ENCODE data around the gene STX4.

DNA sequence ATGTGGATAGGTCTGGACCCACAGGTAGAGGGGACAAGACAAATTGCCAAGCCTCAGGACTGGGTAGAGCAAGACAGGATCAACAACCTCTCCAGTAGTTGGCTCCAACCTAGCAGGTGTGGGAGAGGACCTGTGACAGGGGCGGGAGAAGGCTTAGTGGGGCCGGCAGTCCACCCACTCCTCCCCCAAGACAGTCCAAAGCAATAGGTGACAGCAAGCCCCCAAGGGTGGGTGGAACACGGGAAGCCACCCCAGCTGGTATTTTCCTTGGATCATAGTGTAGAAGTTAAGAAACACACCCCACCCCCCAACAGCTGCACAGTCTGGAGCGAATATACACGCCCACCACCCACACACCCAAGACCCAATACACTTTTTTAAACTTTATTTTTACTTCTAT is 4.1 kb upstream of the STX4 start:
- TF ChIP-seq EZH2 (IDR thresholded peaks at IDR 0.05; ENCODE audit: low read length) (no peak), CTCF (optimal IDR thresholded peaks at IDR 0.05 in 1 of 3, IDR thresholded peaks at IDR 0.05 in 1 of 3, conservative IDR thresholded peaks at IDR 0.05 in 1 of 3; ENCODE audit: extremely low read depth in 1 of 3, insufficient read depth in 2 of 3, low read length in 3 of 3) (no peak)
